ENCODE data around the gene USP53.

USP53 gene

DNA sequence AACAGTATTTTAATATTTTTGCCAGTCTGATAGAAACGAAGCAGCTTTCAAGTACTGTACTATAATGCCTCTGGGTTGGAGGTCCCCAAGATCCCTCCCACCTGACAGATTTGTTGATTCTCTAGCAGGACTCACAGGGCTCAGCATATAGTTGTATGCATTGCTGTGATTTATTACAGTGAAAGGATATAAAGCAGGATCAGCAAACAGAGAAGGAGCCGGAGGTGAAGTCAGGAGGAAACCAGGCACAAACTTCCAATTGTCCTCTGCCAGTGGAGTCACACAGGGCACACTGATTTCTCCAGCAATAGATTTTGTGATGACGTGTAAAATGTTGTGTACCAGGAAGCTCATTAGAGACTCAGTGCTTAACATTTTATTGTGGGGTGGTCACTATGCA is 19.0 kb downstream of the USP53 start:
- Histone ChIP-seq H3K27me3 (ENCODE audit: control insufficient read depth, insufficient read depth, low read length) (no peaks in the 10 kb centered on the region), H3K27ac (no peak overlapping the region), H2AFZ (no peak overlapping the region), H3K4me1 (peaks cover 3% of the 10 kb centered on the region), H3K4me3 (ENCODE audit: low read depth, low read length) (no peak overlapping the region), H3K9ac (no peak overlapping the region), H3K36me3 (ENCODE audit: control insufficient read depth, insufficient read depth, low read length) (no peaks in the 10 kb centered on the region), H3K79me2 (no peaks in the 10 kb centered on the region), H3K9me3 (ENCODE audit: control insufficient read depth, low read length) (no peaks in the 10 kb centered on the region), H3K4me2 (ENCODE audit: low read length) (no peak overlapping the region)
- TF ChIP-seq, protein P1, sequence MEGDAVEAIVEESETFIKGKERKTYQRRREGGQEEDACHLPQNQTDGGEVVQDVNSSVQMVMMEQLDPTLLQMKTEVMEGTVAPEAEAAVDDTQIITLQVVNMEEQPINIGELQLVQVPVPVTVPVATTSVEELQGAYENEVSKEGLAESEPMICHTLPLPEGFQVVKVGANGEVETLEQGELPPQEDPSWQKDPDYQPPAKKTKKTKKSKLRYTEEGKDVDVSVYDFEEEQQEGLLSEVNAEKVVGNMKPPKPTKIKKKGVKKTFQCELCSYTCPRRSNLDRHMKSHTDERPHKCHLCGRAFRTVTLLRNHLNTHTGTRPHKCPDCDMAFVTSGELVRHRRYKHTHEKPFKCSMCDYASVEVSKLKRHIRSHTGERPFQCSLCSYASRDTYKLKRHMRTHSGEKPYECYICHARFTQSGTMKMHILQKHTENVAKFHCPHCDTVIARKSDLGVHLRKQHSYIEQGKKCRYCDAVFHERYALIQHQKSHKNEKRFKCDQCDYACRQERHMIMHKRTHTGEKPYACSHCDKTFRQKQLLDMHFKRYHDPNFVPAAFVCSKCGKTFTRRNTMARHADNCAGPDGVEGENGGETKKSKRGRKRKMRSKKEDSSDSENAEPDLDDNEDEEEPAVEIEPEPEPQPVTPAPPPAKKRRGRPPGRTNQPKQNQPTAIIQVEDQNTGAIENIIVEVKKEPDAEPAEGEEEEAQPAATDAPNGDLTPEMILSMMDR (IDR thresholded peaks at IDR 0.05): no peak

DNA sequence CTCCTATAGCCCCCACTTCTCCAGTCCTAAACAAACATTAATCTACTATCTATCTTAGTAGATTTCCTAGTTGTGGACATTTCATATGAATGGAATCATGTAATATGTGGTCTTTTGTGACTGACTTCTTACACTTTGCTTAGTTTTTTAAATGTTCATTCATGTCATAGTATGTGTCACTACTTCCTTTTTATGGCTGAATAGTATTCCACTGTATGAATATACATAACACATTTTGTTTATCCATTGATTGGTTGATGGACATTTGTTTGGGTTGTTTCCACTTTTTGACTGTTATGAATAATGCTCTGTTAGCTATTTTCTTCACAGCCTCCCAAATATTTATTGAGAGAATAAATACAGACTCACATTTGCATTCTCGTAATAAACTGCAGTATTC is 19.8 kb downstream of the USP53 start:
- H3K4me1 ChIP-seq: peaks cover 3% of the 10 kb centered on the region
- no peaks in the 10 kb centered on the region for H3K36me3 ChIP-seq (ENCODE audit: control insufficient read depth, insufficient read depth, low read length)
- no peak overlapping the region for H3K4me3 ChIP-seq (ENCODE audit: low read depth, low read length)
- no peaks in the 10 kb centered on the region for H3K79me2 ChIP-seq
- H3K4me2 ChIP-seq (ENCODE audit: low read length): no peak overlapping the region
- no peaks in the 10 kb centered on the region for H3K27me3 ChIP-seq (ENCODE audit: control insufficient read depth, insufficient read depth, low read length)
- no peaks in the 10 kb centered on the region for H3K9me3 ChIP-seq (ENCODE audit: control insufficient read depth, low read length)
- TF ChIP-seq, protein P1 (IDR thresholded peaks at IDR 0.05): no peak
- H3K27ac ChIP-seq: no peak overlapping the region
- H3K9ac ChIP-seq: no peak overlapping the region
- H2AFZ ChIP-seq: no peak overlapping the region

DNA sequence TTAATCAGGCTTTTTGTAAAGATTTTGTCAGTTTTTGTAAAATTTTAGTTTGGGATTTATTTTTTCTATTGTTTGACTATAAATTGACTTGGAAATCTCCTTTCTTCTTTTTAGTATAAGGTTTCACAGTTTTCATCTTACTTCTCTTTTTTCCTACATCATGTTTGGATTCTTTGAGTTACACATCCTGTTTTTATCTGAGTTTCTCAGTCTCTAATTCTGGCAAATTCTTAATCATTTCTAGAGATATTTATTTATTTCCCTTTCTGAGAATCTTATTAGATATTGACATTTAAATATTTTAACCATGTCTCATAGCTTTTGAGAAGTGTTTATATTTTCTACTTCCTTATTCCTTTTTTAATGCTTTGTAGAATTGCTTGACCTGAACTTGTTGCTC is 20.7 kb downstream of the USP53 start:
- TF ChIP-seq, protein P1 (IDR thresholded peaks at IDR 0.05): no peak
- H3K9me3 ChIP-seq (ENCODE audit: control insufficient read depth, low read length): no peaks in the 10 kb centered on the region

DNA sequence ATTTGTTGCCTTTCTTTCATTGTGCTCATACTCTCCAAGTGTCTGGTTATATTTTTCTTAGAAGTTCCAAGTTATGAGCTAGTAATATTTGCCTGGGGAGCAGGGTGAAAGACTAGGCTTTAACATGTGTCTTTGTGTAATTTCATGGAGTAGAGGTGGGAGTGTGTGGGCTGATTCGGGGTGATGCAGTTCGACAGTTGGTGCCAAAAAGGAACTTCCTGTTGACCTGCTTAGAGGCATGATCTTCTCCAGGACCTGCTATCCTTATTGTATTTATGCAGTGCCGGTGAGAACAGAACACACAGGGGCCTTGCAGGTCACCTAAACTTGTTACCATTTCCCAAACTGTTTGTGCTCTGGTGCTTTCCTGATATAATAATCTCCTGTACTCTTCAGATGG is 21.2 kb downstream of the USP53 start:
- no peak overlapping the region for H3K27ac ChIP-seq
- H3K79me2 ChIP-seq: no peaks in the 10 kb centered on the region
- no peak overlapping the region for H3K4me3 ChIP-seq (ENCODE audit: low read depth, low read length)
- TF ChIP-seq, protein P1 (IDR thresholded peaks at IDR 0.05): no peak
- no peaks in the 10 kb centered on the region for H3K36me3 ChIP-seq (ENCODE audit: control insufficient read depth, insufficient read depth, low read length)
- H2AFZ ChIP-seq: no peak overlapping the region
- H3K4me2 ChIP-seq (ENCODE audit: low read length): no peak overlapping the region
- peaks cover 3% of the 10 kb centered on the region for H3K4me1 ChIP-seq
- H3K9ac ChIP-seq: no peak overlapping the region
- H3K27me3 ChIP-seq (ENCODE audit: control insufficient read depth, insufficient read depth, low read length): no peaks in the 10 kb centered on the region
- H3K9me3 ChIP-seq (ENCODE audit: control insufficient read depth, low read length): no peaks in the 10 kb centered on the region

More for the DNA sequence above, 20.7 kb downstream of the USP53 start:
- no peaks in the 10 kb centered on the region for H3K36me3 ChIP-seq (ENCODE audit: control insufficient read depth, insufficient read depth, low read length)
- H3K4me1 ChIP-seq: peaks cover 3% of the 10 kb centered on the region
- no peak overlapping the region for H2AFZ ChIP-seq
- no peak overlapping the region for H3K4me2 ChIP-seq (ENCODE audit: low read length)
- H3K27ac ChIP-seq: no peak overlapping the region
- H3K27me3 ChIP-seq (ENCODE audit: control insufficient read depth, insufficient read depth, low read length): no peaks in the 10 kb centered on the region
- H3K9ac ChIP-seq: no peak overlapping the region
- no peak overlapping the region for H3K4me3 ChIP-seq (ENCODE audit: low read depth, low read length)
- no peaks in the 10 kb centered on the region for H3K79me2 ChIP-seq

- Histone ChIP-seq H3K27me3 (ENCODE audit: control insufficient read depth, insufficient read depth, low read length) (no peaks in the 10 kb centered on the region), H3K79me2 (no peaks in the 10 kb centered on the region), H2AFZ (no peak overlapping the region), H3K9ac (no peak overlapping the region), H3K9me3 (ENCODE audit: control insufficient read depth, low read length) (no peaks in the 10 kb centered on the region), H3K27ac (no peak overlapping the region), H3K4me3 (ENCODE audit: low read depth, low read length) (no peak overlapping the region), H3K4me1 (peaks cover 3% of the 10 kb centered on the region), H3K4me2 (ENCODE audit: low read length) (no peak overlapping the region), H3K36me3 (ENCODE audit: control insufficient read depth, insufficient read depth, low read length) (no peaks in the 10 kb centered on the region)
- TF ChIP-seq, protein P1 (IDR thresholded peaks at IDR 0.05): no peak
These were observed 24.7 kb downstream of the USP53 start for GRCh38 chr4:119237201-119237600.

Data from parathyroid adenoma (tissue), 2 donors.